GM18508 (cell line): ENCODE results near the gene AGAP1.

ENCODE experiments used
- ATAC-seq: cut with Tn5 transposase; IDR thresholded peaks from one replicate; pipeline ENCODE4 v1.9.1; 2021; ENCODE audit warnings: moderate number of reproducible peaks; ENCODE audit not compliant: insufficient read depth, unreplicated experiment

The AGAP1 gene

DNA sequence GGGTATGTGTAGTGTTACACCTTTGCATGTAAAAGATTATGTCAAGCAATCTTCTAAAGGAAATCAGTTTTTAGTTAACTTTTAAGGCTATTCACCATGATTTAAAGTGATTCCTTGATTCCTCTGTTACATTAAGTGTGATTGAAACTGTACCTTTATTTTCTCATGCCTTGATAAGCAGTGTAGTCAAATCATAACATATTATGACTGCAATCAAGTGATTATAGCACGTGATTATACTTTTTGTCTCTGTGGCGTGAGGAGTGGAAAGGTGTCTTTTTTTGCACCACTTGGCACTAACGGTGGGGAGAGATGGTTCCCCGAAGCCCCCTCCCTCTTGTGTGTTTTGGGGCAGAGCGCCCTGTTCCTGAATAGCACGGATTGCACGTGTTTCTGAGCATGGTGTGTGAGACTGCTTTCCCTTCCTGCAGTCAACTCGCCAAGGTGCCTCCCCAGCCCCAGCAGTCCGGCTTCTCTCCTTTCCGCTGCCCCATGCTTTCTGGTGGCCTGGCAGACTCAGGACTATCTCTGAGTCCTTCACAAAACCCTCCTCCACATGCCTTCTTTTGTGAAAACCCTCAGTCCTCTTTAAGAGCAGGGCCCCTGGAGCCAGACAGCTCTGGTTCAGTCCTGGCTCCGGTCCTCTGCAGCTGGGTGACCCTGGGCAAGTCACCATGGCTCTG, 68.4 kb downstream of the AGAP1 start:
- ATAC-seq = no peak

DNA sequence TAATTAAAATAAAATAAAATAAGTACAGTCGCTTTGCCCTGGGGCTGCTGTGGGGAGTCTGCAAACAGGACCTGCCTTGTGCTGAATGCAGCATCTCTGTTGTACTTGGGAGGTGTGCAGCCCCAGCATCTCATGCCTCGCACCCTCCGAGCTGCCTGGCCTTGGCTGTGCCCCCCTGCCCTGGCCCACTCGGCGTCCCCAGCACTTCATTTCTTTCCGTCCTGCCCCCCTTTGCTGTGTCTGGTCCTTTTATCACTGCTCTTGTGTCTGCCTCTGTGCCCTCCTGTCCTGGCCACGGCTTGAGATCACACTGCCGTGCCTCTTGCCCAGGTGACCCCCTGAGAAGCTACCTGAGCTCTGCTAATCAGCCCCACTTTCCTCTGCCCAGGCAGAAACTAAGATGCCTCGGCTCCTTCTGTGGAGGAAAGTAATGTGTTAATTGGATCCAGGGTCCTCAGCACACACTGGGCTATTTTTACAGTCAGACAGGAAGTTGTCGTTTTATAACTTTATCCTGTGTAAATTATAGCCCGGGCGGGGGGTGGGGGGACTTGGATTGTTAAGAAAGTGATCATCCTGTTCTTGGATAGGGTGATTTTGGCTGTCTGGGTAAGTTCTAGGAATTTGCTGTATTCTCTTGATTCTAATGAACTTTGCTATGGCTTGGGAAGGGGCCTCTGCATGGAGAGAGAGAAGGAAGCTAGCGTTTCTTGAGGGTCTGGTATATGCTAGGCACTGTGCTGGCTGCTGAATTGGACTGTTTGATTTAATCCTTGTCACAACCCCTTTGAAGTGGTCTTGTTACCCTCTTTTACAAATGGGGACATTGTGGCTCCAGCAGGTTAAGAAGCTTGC, 69.4 kb downstream of the AGAP1 start:
- no peak for ATAC-seq

DNA sequence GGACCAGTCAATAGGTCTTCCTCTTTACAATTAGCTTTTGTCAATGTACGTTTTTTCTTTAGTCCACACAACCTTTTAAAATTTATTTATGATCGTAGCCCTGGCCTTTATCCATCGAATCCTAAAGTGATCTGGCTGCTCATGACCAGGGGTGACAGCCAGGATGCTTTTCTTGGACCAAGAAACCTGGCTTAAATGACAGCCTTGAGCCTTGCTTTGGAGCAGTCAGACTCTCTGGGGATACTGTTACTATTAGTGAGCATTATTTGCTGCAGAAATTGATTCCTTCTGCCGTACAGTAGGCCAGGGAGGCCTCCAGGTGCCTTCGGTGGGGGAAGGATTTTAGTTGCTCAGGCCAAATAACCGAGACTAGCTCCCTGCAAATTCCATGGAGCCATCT, 70.2 kb downstream of the AGAP1 start:
- no peak for ATAC-seq

DNA sequence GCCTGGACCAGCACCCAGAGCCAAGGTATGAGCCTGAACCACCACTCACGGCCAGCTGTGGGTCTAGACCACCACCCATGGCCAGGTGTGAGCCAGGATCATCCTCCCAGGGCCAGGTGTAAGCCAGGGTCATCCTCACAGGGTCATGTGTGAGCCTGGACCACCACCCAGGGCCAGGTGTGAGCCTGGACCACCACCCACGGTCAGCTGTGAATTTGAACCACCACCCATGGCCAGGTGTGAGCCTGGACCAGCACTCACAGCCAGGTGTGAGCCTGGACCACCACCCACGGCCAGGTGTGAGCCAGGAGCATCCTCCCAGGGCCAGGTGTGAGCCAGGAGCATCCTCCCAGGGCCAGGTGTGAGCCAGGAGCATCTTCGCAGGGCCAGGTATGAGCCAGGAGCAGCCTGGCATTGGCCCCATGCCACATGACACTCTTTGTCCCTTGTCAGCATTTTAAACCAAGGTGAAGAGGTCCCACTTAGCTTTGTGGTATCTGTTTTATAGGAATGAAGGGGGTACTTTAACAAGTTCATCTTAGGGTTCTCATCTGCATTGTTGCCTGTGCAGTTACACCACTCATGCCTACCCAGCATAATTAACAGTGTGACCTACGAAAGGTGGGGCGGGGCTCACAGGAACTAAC, 71.2 kb downstream of the AGAP1 start:
- no peak for ATAC-seq

DNA sequence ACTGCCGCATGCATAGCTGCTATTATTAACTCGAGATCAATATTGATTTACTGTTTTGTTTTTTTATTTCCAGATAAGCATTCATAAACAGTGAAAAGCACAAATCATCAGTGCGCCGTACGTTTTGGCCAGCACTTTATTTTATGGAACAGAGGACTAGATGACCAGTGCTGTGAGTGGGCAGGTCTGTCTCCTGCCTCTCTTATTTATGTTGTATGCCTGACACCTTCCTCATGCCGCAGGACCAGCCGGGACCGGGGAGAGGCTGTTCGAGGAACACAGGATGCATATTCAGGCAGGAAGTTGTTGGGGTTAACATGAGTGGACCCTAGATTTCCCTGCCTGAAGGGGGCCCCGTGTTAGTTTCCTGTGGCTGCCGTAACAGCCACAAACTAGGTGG, 72.6 kb downstream of the AGAP1 start:
- ATAC-seq = no peak

DNA sequence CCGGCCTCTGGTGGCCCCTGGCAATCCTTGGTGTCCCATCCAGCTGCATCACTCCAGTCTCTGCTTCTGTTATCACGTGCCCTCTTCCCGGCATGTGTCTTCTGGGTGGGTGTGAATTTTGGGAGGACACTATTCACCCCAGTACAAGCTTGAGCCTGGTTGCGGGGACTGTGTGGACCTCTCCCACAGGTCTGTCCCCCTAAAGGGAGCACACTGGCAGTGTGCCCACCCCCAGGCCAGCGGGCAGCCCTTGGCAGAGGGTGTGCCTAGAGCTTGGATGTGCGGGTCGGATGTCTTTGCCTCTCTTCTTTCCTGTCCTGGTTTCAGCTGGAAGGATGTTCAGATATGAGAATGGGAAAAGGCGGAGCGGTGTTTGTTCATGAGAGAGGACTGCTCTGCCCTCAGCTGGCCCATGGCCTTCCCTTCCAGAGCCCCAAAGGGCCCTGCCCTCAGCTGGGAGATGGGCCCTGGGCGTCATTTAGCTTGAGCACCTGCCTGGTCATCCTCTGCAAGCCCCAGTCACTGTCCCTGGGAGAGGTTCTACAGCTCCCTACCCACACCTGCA, 73.2 kb downstream of the AGAP1 start:
- ATAC-seq = no peak

DNA sequence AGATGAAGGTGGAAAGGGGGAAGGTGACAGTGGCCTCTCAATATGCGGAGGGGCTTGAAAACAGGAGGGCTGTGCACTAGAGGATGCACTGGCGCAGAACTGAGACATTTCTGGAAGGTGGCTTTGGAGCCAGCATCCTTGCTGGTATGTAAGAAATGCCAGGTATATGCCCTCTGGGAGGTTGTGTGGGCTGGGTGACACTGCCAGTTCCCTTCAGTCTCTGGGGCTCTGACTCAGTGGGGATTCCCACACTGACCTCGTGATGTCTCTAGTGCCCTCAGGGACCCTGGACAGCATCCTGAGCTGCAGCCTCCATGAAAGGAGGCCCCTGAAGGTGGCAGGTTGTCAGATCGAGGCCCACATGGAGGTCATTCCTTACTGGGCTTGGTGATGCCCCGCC, 74.0 kb downstream of the AGAP1 start:
- ATAC-seq = no peak

DNA sequence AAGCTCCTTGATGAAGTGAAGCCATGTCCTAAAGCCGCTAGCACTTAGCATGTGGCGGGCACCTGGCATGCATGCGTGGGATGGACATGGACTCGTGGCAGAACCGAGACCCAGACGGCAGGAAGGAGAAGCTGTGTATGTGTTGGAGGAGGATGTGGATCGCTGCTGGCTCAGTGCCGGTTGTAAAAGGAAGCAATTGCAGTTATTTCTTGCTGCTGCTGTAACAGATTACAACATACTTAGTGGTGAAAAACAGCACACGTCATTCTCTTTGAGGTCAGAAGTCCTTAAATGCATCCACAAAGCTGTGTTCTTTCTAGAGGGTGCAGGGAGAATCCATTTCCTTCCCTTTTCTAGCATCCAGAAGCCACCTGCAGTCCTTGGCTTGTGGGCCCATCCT, 74.6 kb downstream of the AGAP1 start:
- ATAC-seq = no peak

DNA sequence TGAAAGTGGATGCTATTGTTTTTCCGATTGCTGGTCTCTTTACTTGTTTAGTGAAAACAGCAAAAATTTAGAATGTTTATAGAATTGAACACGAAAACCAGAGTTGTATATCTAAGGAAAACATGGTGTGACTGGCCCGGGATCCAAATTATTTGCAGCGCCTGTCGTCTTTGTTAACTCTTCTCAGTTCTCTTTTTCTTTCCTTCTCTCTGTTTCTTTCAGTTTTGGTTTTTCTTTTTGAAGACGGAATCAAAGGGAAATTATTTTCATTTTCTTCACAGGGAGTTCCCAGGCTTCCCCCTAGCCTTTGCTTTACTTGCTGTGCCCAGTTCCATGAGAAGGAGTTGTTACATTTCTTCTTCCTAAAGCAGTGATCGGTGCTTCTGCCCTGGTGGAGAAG, 76.0 kb downstream of the AGAP1 start:
- ATAC-seq = no peak

DNA sequence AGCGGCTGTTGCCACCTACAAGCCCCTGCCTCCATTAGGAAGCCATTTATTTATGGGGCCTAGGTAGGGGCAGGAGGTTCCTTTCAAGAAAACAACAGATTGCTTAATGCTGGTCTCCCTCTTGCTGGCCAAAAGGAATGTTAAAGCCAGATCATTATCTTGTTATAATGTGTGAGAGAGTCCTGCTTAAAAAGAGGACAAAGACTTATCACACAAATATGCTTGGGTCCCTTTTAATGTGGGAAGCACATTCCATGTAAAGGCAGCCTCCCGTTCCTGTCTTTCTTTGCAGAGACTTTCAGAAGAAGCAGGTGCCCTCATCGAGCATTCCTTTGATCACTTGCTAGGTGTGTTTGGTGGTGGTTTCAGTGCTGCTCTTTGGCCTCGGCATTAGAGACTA, 76.4 kb downstream of the AGAP1 start:
- no peak for ATAC-seq

DNA sequence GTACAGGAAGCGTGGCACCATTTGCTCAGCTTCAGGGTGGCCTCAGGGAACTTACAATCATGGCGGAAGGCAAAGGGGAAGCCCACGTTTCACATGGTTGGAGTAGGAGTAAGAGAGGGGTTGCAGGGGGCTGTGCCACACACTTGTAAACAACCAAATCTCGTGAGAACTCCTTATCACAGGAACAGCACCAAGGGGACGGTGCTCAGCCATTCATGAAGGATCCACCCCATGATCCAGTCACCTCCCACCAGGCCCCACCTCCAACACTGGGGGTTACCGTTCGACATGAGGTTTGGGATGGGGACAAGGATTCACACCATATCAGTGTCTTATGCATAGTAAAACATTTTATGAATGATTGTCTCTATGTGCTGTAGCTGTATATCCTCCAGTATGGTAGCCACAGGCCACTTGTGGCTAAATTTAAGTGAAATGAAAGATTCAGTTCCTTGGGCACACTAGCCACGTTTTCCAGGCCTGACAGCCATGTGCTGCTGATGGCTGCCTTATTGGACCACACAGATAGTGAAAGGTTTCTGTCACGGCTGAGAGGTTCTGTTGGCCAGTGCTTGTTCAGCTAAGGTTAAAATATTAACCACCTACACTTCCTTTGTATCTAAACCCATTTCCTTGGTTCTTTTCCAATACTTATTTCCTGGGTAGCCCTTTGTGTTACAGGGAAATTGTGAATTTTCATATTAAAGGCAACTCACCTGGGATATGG, 77.3 kb downstream of the AGAP1 start:
- no peak for ATAC-seq

DNA sequence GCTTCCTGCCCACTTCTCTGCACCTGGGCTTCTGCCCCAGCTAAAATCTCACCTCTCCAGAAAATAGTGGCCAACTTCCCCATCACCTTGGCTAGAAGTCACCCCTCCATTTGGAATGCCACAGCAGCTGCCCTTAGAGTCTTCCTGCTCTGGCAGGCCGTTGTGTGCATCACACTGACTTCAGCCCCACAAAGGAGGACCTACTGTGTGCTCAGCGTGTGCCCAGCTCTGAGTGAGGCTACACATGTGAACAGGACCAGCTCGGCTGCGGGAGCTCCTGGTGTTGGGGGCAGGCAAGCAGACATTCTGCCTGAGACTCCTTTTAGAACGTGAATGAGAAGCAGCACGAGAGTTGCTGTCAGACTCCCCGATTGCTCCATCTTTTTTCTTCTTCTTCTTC, 78.7 kb downstream of the AGAP1 start:
- ATAC-seq = no peak

DNA sequence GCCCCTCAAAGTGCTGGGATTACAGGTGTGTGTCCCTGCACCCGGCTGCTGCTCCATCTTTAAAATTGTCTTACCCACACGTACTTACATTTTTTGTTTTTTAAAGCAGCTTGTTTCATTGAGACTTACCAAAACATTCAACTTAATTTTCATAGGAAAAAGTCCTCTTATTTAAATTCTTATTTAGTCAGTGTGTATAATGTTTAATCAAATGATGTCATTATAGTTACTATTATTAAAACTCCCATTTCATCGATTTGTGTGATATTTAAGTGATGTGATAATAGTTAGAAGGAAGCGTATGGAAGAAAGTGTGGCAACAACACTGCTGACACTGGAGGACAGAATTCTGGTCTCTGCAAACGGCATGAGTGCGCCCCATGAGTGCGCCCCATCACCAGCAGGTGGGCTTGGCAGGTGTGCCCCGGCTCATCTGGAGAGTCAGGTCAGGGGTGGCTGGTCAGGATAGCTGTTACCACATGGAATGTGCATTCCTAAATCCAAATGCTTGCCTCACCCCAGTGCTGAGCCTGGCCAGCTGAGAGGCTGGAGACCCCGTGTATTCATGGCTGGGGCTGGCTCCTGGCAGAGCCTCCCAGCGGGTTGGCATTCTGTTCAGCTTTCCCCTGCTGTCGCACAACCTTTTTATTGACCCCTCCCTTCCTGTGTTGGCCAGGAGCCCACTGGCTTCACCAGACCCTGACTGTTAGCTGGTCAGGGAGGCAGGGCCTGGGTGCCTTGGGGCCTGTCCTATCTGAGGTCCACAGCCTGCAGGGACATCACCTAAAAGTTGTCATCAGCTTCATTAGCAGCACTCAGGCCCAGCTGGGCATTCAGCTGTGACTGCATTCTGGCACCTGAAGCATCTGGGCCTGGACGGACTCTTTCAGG, 79.7 kb downstream of the AGAP1 start:
- no peak for ATAC-seq

DNA sequence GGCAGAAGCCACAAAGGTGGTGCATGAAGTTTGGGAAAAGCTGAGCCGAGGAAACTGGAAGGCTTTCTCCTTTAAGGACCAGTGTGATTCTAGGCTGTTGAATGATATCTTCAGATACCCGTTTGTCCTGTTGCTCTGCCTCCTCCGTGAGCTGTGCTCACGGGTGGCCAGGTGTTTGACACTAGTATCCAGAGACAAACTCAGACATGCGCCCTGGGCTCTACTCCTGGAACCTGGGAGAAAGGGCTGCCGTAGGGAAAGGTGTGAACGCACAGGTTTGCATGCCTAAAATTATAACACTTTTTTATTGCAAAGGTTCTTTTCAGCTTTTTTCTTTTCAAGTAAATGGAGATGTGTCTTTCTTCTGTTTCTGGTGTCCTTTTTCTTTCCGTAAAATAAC, 81.6 kb downstream of the AGAP1 start:
- ATAC-seq = no peak

DNA sequence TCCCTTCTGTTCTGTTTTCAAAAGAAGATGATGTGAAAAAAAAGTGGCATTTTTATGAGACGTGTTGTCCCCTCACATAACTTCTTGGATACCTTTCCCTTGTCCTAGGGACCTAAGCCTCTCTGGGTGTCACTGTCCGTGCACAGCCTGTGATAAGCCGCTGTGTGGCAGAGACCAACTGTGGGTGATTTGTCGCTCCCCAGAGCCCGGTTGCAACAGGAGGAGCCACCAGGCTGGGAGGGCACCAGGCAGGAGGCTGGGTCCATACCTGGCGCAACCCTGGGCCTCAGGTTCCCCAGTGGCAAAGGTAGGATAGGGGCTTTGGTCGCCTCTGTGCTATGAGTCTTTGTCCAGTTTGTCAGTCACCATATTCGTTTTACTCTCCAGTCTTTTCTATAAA, 82.1 kb downstream of the AGAP1 start:
- no peak for ATAC-seq

DNA sequence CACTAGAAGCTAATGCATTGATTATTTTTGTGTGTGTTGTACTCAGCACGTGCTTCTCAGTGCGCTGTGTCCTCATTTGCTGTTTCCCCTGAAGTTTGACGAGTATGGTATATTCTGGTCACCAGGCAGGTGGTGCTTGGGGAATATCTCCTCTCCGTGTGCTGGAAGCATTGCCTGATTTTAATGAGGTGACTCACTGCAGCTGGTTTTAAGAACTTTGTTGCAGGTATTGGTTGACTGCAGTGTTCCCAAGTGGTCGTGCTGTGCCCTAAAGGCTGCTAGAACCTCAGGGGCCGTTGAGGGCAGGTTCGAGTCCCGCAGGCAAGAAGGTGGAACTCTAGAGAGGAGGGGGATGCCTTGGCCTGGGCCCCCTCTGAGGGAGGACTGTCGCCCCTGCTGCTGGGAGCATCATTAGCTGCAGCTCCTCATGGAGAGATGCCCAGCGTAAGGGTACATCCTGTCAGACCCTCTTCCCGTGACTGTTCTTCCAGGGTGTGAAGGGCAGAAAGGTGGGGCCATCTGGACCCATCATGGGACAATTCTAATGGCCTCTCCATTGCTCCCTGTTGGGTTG, 82.6 kb downstream of the AGAP1 start:
- no peak for ATAC-seq

DNA sequence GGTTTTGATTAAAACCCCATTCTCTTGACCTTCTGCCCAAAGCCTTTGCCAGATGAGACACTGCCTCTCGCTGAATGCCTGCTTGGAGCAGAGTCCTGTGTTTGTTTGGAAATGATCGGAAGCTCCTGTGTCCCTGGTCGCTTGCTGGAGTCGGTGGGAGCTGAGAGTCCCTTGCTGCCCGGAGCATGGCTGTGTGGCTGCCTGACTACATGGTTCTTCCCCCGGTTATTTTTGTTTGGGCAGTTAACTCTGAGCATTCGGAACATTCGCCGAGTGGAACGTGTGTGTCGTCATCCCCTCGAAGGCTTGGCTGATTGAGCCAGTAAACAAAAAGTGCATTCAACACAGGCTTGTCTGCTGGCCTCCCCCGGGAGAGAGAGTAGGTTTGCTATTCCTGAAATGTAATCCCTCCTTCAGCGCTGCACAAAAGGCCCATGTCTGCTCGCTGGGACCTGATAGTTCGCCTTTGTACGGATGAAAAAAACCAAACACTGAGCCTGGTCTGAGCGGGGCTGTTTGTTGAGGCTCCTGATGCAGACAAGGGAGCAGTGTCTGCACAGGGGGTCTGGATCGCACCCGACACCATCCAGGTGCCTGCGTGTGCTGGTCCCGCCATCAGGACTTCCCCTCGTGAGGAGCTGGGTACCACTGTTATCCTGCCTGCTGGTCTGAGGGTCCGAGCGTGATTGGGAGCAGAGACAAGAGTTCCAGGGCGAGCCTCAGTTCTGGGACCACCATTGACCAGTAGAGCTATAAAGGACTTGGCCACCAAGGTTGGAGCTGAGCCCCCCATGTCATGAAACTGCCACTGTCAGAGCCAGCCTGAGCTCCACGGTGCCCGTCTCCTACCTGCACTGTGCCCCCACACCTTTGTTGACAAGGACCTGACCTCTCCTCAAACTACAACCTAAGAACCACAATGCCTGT, 83.8 kb downstream of the AGAP1 start:
- no peak for ATAC-seq

DNA sequence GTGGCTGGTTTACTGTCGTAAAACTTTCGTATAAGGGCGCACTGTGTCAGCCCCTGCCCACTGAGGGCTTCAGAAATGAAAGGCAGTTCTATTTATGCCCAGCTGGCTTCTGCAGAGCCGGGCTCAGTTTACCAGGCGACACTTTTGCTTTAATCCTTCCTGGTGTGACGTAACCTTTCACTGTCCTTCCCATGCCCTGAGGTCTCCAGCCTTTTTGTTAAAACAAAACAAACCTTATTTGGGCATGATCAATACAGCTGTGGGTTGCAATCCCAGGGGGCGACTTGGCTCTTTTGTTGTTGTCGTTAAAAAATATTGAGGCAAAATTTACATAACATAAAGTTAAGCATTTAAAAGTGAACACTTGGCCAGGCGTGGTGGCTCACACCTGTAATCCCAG, 85.3 kb downstream of the AGAP1 start:
- ATAC-seq = no peak
